Lower leg skin (tissue), 4 donors: ENCODE data around the gene GLI3. TPM values are rescaled to one million over a fixed set of nuclear protein-coding genes. Genes with fewer than 3 reads are reported as not detected.

Experiments
- DNase-seq, 2 donors: peaks; one replicate each; pipeline ENCODE4 v3.0.0-alpha.2; 2019; ENCODE audit warnings: low spot score in 2 of 2
- H3K4me3 ChIP-seq: fragments of 200-600 bp; sonication (generic); 2 replicates; pipeline ENCODE4 v1.5.1; 2017; ENCODE audit warnings: mild to moderate bottlenecking, low read depth; ENCODE audit not compliant: poor library complexity, severe bottlenecking
- CTCF ChIP-seq, 3 donors: fragments of 450-650 bp; IDR thresholded peaks; one replicate each; pipeline ENCODE4 v1.5.1; 2016; ENCODE audit warnings: antibody characterized with exemption in 3 of 3, mild to moderate bottlenecking in 3 of 3, moderate library complexity in 2 of 3
- POLR2A ChIP-seq, 2 donors: fragments of 450-650 bp; IDR thresholded peaks; one replicate each; pipeline ENCODE4 v1.6.1; 2016 to 2017; ENCODE audit warnings: antibody characterized with exemption in 2 of 2, mild to moderate bottlenecking in 1 of 2, moderate library complexity in 1 of 2
- WGBS, 2 donors: methylation state at CpG; one replicate each; pipeline ENCODE4 v1.1.5; 2018; 5-methylcytosine and 5-hydroxymethylcytosine counted together
- intact Hi-C: fragments of 100-400 bp; cut with DNase I; formaldehyde crosslinking; loops from one replicate; pipeline ENCODE4 v1.15.0; 2023; ENCODE audit warnings: low total_unique reads
- total RNA-seq, 4 donors: library from RNA; depleted of rRNA; stranded (reverse); fragments of >200 nt; gene quantifications; one replicate each; pipeline ENCODE4 v1.1.0, GENCODE V29; 2016

The GLI3 gene
- 10 to 100 TPM; 16.4 to 28.2 (median 18.3) TPM for total RNA-seq

GRCh38 chr7:42236976-42237810 is at the start of gene GLI3:
GLI3 (minus strand) TSS chr7:42237209; CDS start chr7:42223253, 13,956 bp downstream.
- TF ChIP-seq POLR2A (IDR thresholded peaks at IDR 0.05) (peak in 1 of 2 donors; percentile 46), CTCF (IDR thresholded peaks at IDR 0.05) (no peak)
- peak; percentile 89 to 97 for DNase-seq
- WGBS, 2 donors: 1% methylated on average over 53 to 58 of the region's 92 CpGs
- intact Hi-C loops: no loop called here
- peak within 1 kb of the TSS; percentile 78 for H3K4me3 ChIP-seq

GRCh38 chr7:42285383-42285824 is 48.4 kb upstream of the GLI3 start:
- no peak overlapping the region for H3K4me3 ChIP-seq
- TF ChIP-seq CTCF (IDR thresholded peaks at IDR 0.05) (no peak), POLR2A (IDR thresholded peaks at IDR 0.05) (no peak)
- intact Hi-C loops: no loop called here
- no peak for DNase-seq

- WGBS, 2 donors: 10 to 25% methylated on average over 2 of the region's 2 CpGs
- no peak overlapping the region for H3K4me3 ChIP-seq
- no peak for DNase-seq
- intact Hi-C loops: no loop called here
- no peak for TF ChIP-seq POLR2A (IDR thresholded peaks at IDR 0.05)
- no peak for TF ChIP-seq CTCF (IDR thresholded peaks at IDR 0.05)
These were observed 46.5 kb upstream of the GLI3 start for GRCh38 chr7:42283553-42283952.

GRCh38 chr7:42278344-42278743 is 41.3 kb upstream of the GLI3 start:
- DNase-seq: no peak
- no peak overlapping the region for H3K4me3 ChIP-seq
- intact Hi-C loops: no loop called here
- TF ChIP-seq CTCF (IDR thresholded peaks at IDR 0.05) (no peak), POLR2A (IDR thresholded peaks at IDR 0.05) (no peak)
- WGBS, 2 donors: 84 to 89% methylated on average over 4 of the region's 4 CpGs

- intact Hi-C loops: no loop called here
- no peak for DNase-seq
- WGBS, 2 donors: 63 to 64% methylated on average over 5 of the region's 5 CpGs
These were observed 37.0 kb upstream of the GLI3 start for GRCh38 chr7:42274053-42274452.

More at GRCh38 chr7:42274053-42274452, 37.0 kb upstream of the GLI3 start:
- H3K4me3 ChIP-seq: no peak overlapping the region
- TF ChIP-seq CTCF (IDR thresholded peaks at IDR 0.05) (no peak), POLR2A (IDR thresholded peaks at IDR 0.05) (no peak)
